ENCODE data around the gene SMG6. TPM values are rescaled to one million over a fixed set of nuclear protein-coding genes. Genes with fewer than 3 reads are reported as not detected.

SMG6 gene
- 20.0 and 30.1 TPM in 2 replicates for total RNA-seq (2012; rRNA removed)

DNA sequence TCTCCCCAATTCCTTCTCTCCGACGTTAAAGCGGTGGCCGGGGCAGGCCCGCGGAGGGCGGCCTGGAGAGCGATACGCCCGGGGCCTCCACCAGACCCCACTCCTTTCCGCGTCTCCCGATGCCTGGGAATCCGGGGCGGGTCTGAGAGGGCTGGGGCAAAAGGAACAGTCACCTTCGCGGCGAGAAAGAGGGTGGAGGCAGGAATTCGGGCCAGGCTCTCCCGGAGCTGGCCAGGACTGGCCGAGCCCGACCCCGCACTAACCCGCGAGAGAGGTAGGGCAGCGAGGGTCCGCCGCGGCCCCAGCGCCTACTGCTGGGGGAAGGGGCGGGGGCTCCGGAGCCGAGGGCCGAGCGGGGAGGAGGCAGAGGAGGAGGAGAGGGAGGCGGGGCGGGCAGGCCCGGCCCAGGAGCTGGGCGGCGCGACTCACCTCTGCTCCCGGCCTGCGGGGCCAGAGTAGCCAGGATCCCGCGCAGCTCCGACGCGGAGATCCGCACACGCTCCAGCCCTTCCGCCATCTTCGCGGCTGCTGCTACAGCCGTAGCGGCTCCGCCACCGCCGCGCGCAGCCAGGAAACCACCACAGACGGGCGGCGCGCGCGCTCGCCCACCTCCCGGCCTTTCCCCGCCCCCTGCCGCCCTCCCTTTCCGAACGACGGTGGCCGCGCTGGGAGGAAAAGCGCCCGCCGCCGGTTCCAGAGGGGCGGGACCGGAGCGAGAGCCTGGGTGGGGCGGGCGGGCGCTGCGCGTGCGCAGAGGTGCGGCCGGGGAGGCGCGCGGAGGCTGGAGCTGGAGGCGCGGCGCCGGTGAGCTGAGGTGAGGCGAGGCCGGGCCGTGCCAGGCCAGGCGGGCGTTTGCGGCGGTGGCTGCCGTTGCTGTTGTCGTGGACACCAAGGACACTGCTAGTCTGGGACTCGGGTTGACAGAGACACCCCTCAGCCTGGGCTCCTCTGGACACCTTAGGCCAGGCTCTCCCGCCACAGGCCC lies at the start of gene SMG6, which contains the start of gene SRR:
SMG6 (minus strand) TSS at position 582 of the 985 bp plus-strand sequence; CDS start at position 517, 65 bp downstream.
SRR (plus strand) TSS at position 747 of the 985 bp plus-strand sequence. CDS start 11,611 bp downstream, outside the sequence.
- H3K9ac ChIP-seq (ENCODE audit: low read depth, low read length), result peak within 1 kb of the TSS; percentile 97
- H3K36me3 ChIP-seq (ENCODE audit: insufficient read depth, low read length), result peaks cover 12% of the 10 kb centered on the region
- H3K4me1 ChIP-seq (ENCODE audit: control insufficient read depth, insufficient read depth, low read length), result peaks cover 8% of the 10 kb centered on the region
- peak within 1 kb of the TSS; percentile 100 for H3K4me3 ChIP-seq (ENCODE audit: low read length)
- no peaks in the 10 kb centered on the region for H3K9me3 ChIP-seq (replicated peaks; ENCODE audit: low read length)
- H3K27me3 ChIP-seq (ENCODE audit: control insufficient read depth, insufficient read depth, low read length), result no peaks in the 10 kb centered on the region
- peak within 1 kb of the TSS; percentile 100 for H3K4me2 ChIP-seq (ENCODE audit: low read length)

GRCh38 chr17:2351269-2351668 lies 47.7 kb upstream of the SMG6 start:
- H3K36me3 ChIP-seq (ENCODE audit: insufficient read depth, low read length), result no peaks in the 10 kb centered on the region
- no peak overlapping the region for H3K9ac ChIP-seq (ENCODE audit: low read depth, low read length)
- no peak overlapping the region for H3K4me2 ChIP-seq (ENCODE audit: low read length)
- no peaks in the 10 kb centered on the region for H3K27me3 ChIP-seq (ENCODE audit: control insufficient read depth, insufficient read depth, low read length)
- H3K9me3 ChIP-seq (replicated peaks; ENCODE audit: low read length), result no peaks in the 10 kb centered on the region
- H3K4me3 ChIP-seq (ENCODE audit: low read length), result no peak overlapping the region
- peaks cover 8% of the 10 kb centered on the region for H3K4me1 ChIP-seq (ENCODE audit: control insufficient read depth, insufficient read depth, low read length)

GRCh38 chr17:2347805-2348685 lies 44.5 kb upstream of the SMG6 start:
- no peaks in the 10 kb centered on the region for H3K27me3 ChIP-seq (ENCODE audit: control insufficient read depth, insufficient read depth, low read length)
- no peak overlapping the region for H3K4me2 ChIP-seq (ENCODE audit: low read length)
- H3K4me1 ChIP-seq (ENCODE audit: control insufficient read depth, insufficient read depth, low read length), result peaks cover 8% of the 10 kb centered on the region
- no peaks in the 10 kb centered on the region for H3K9me3 ChIP-seq (replicated peaks; ENCODE audit: low read length)
- peaks cover 8% of the 10 kb centered on the region for H3K36me3 ChIP-seq (ENCODE audit: insufficient read depth, low read length)
- no peak overlapping the region for H3K4me3 ChIP-seq (ENCODE audit: low read length)
- no peak overlapping the region for H3K9ac ChIP-seq (ENCODE audit: low read depth, low read length)

- H3K9ac ChIP-seq (ENCODE audit: low read depth, low read length), result no peak overlapping the region
- H3K4me1 ChIP-seq (ENCODE audit: control insufficient read depth, insufficient read depth, low read length), result peaks cover 8% of the 10 kb centered on the region
- H3K4me3 ChIP-seq (ENCODE audit: low read length), result no peak overlapping the region
- peaks cover 8% of the 10 kb centered on the region for H3K36me3 ChIP-seq (ENCODE audit: insufficient read depth, low read length)
- no peaks in the 10 kb centered on the region for H3K27me3 ChIP-seq (ENCODE audit: control insufficient read depth, insufficient read depth, low read length)
- no peak overlapping the region for H3K4me2 ChIP-seq (ENCODE audit: low read length)
- H3K9me3 ChIP-seq (replicated peaks; ENCODE audit: low read length), result no peaks in the 10 kb centered on the region
Observed at GRCh38 chr17:2346475-2346874, 42.9 kb upstream of the SMG6 start.

GRCh38 chr17:2344528-2344927 lies 40.9 kb upstream of the SMG6 start:
- H3K36me3 ChIP-seq (ENCODE audit: insufficient read depth, low read length), result peaks cover 8% of the 10 kb centered on the region
- no peaks in the 10 kb centered on the region for H3K9me3 ChIP-seq (replicated peaks; ENCODE audit: low read length)
- no peak overlapping the region for H3K4me3 ChIP-seq (ENCODE audit: low read length)
- H3K27me3 ChIP-seq (ENCODE audit: control insufficient read depth, insufficient read depth, low read length), result no peaks in the 10 kb centered on the region
- no peak overlapping the region for H3K4me2 ChIP-seq (ENCODE audit: low read length)
- no peak overlapping the region for H3K9ac ChIP-seq (ENCODE audit: low read depth, low read length)
- peaks cover 8% of the 10 kb centered on the region for H3K4me1 ChIP-seq (ENCODE audit: control insufficient read depth, insufficient read depth, low read length)

DNA sequence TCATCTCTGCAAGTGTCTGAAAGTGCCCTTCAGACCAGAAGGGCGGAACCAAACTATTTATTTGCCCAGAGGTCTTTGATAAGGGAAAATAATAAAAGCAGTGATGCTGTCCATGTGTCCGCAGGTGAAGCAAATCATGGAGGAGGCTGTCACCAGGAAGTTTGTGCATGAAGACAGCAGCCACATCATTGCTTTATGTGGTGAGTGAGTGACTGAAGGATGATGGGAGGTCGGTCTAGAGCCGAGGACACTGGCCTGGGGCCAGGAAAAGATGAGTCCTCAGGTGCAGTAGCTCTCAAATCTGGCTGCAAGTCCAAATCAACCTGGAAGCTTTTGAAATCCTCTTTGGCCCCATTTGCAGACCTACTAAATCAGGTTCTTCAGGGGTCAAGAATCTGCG lies 39.8 kb upstream of the SMG6 start:
- no peak overlapping the region for H3K4me2 ChIP-seq (ENCODE audit: low read length)
- H3K4me3 ChIP-seq (ENCODE audit: low read length), result no peak overlapping the region
- H3K9ac ChIP-seq (ENCODE audit: low read depth, low read length), result no peak overlapping the region
- no peaks in the 10 kb centered on the region for H3K27me3 ChIP-seq (ENCODE audit: control insufficient read depth, insufficient read depth, low read length)
- H3K36me3 ChIP-seq (ENCODE audit: insufficient read depth, low read length), result peaks cover 8% of the 10 kb centered on the region
- H3K9me3 ChIP-seq (replicated peaks; ENCODE audit: low read length), result no peaks in the 10 kb centered on the region
- peaks cover 9% of the 10 kb centered on the region for H3K4me1 ChIP-seq (ENCODE audit: control insufficient read depth, insufficient read depth, low read length)

DNA sequence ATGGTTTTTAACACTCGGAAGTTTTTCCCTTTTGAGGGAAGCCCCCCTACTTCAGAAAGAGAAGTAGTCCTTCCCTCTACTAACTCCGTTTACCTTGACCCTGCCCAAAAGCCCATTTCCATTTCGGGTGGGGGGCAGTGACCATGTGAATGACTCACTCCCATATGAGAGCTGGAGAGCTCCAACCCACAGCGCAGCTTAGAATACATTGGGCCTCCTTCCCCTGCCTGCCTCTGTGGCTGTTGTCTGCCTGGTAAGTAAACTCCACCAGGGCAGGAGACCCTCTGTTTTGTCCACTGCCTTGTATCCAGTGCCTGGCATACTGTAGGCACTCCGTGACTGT lies 34.7 kb upstream of the SMG6 start:
- H3K4me1 ChIP-seq (ENCODE audit: control insufficient read depth, insufficient read depth, low read length), result peaks cover 21% of the 10 kb centered on the region
- H3K4me2 ChIP-seq (ENCODE audit: low read length), result peak overlapping the region; percentile 90
- H3K9me3 ChIP-seq (replicated peaks; ENCODE audit: low read length), result no peaks in the 10 kb centered on the region

DNA sequence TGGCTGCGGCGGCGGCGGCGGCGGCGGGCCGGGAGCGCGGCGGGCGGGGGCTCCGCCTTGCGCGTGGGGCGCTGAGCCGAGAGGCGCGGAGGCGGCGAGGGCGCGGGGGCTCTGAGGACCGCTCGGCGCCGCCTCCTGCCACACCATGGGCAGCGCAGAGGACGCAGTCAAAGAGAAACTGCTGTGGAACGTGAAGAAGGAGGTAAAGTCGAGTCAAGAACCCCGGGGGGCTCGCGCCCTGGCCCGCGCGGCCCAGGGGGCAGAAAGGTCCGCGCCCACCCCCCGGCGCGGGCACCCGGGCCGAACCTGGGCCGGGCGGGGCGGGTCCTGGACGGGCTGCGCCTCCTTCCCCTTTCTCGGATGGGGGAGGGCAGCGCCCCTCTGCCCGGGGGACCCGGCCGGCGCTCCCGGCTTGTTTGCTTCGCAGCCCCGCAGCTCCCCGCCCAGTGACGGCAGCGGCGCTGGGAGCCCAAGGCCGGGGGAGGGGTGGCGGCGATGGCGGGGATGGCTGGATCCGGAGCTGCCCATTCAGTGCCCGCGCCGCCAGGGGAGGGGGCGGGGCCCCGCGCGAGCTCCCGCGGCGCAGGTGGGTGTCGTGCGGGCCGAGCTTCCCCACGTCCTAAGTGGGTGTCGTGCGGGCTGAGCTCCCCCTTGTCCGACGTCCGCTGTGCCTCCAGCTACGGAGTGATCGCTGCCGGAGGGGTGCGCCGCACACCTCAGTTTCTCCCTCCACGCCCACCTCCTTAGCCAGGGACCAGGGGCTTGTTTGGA lies 34.1 kb upstream of the SMG6 start:
- Histone ChIP-seq H3K4me1 (ENCODE audit: control insufficient read depth, insufficient read depth, low read length) (peaks cover 21% of the 10 kb centered on the region), H3K4me3 (ENCODE audit: low read length) (peak overlapping the region; percentile 93), H3K9me3 (replicated peaks; ENCODE audit: low read length) (no peaks in the 10 kb centered on the region), H3K36me3 (ENCODE audit: insufficient read depth, low read length) (peaks cover 25% of the 10 kb centered on the region), H3K4me2 (ENCODE audit: low read length) (peak overlapping the region; percentile 90), H3K9ac (ENCODE audit: low read depth, low read length) (peak overlapping the region; percentile 95), H3K27me3 (ENCODE audit: control insufficient read depth, insufficient read depth, low read length) (no peaks in the 10 kb centered on the region)

More for the DNA sequence above, 34.7 kb upstream of the SMG6 start:
- peak overlapping the region; percentile 95 for H3K9ac ChIP-seq (ENCODE audit: low read depth, low read length)
- H3K4me3 ChIP-seq (ENCODE audit: low read length), result peak overlapping the region; percentile 93
- no peaks in the 10 kb centered on the region for H3K27me3 ChIP-seq (ENCODE audit: control insufficient read depth, insufficient read depth, low read length)
- peaks cover 20% of the 10 kb centered on the region for H3K36me3 ChIP-seq (ENCODE audit: insufficient read depth, low read length)

GRCh38 chr17:2336852-2337543 lies 33.4 kb upstream of the SMG6 start, which contains the start of gene SGSM2:
TSS of gene SGSM2 (plus strand) at chr17:2337501. CDS start at chr17:2337689, 188 bp downstream.
- Histone ChIP-seq H3K36me3 (ENCODE audit: insufficient read depth, low read length) (peaks cover 31% of the 10 kb centered on the region), H3K27me3 (ENCODE audit: control insufficient read depth, insufficient read depth, low read length) (no peaks in the 10 kb centered on the region), H3K4me1 (ENCODE audit: control insufficient read depth, insufficient read depth, low read length) (peaks cover 21% of the 10 kb centered on the region), H3K9me3 (replicated peaks; ENCODE audit: low read length) (no peaks in the 10 kb centered on the region), H3K4me2 (ENCODE audit: low read length) (peak within 1 kb of the TSS; percentile 90), H3K4me3 (ENCODE audit: low read length) (peak within 1 kb of the TSS; percentile 93), H3K9ac (ENCODE audit: low read depth, low read length) (peak within 1 kb of the TSS; percentile 95)

- peaks cover 37% of the 10 kb centered on the region for H3K36me3 ChIP-seq (ENCODE audit: insufficient read depth, low read length)
- peak within 1 kb of the TSS; percentile 95 for H3K9ac ChIP-seq (ENCODE audit: low read depth, low read length)
- peaks cover 21% of the 10 kb centered on the region for H3K4me1 ChIP-seq (ENCODE audit: control insufficient read depth, insufficient read depth, low read length)
- peak within 1 kb of the TSS; percentile 90 for H3K4me2 ChIP-seq (ENCODE audit: low read length)
- H3K9me3 ChIP-seq (replicated peaks; ENCODE audit: low read length), result no peaks in the 10 kb centered on the region
- peak within 1 kb of the TSS; percentile 93 for H3K4me3 ChIP-seq (ENCODE audit: low read length)
- no peaks in the 10 kb centered on the region for H3K27me3 ChIP-seq (ENCODE audit: control insufficient read depth, insufficient read depth, low read length)
Observed at GRCh38 chr17:2336215-2336851, 32.7 kb upstream of the SMG6 start, which contains the start of gene TSR1. TSS of gene TSR1 (minus strand) at chr17:2336457. CDS start at chr17:2336427, 30 bp downstream.

Measured in skeletal muscle satellite cell (primary cell).